GM12801 (cell line): ENCODE data around the gene DAP.

ENCODE experiments used
- CTCF ChIP-seq: IDR thresholded peaks from one replicate; pipeline ENCODE4 v1.5.1; 2011; ENCODE audit warnings: control low read depth; ENCODE audit not compliant: insufficient read length; ENCODE audit errors: extremely low read depth

The DAP gene

GRCh38 chr5:10789726-10790125, 28.7 kb upstream of the DAP start:
- TF ChIP-seq CTCF, result no peak

- no peak for TF ChIP-seq CTCF
These were observed 28.0 kb upstream of the DAP start for GRCh38 chr5:10789021-10789420.

GRCh38 chr5:10788358-10788757, 27.3 kb upstream of the DAP start:
- no peak for TF ChIP-seq CTCF

- TF ChIP-seq CTCF, result no peak
These were observed 25.8 kb upstream of the DAP start for GRCh38 chr5:10786835-10787234.

GRCh38 chr5:10779592-10779991, 18.6 kb upstream of the DAP start:
- no peak for TF ChIP-seq CTCF

- TF ChIP-seq CTCF, result no peak
These were observed 17.3 kb upstream of the DAP start for GRCh38 chr5:10778179-10778910.

- TF ChIP-seq CTCF, result no peak
These were observed 14.6 kb upstream of the DAP start for GRCh38 chr5:10775646-10776045.
